NCI-H82 (cell line): ENCODE results near the gene RIPOR2.
A peak's percentile ranks its signal among the peaks of the same experiment; 100 is the strongest.

Experiments used
- DNase-seq: peaks from one replicate; lab custom pipeline; 2025; lab: John Stamatoyannopoulos, UW

The RIPOR2 gene

GRCh38 chr6:24848461-24848860, 87.3 kb downstream of the RIPOR2 start:
- no peak for DNase-seq

- no peak for DNase-seq
Observed at GRCh38 chr6:24847402-24847801, 88.4 kb downstream of the RIPOR2 start.

- DNase-seq = no peak
Observed at GRCh38 chr6:24845578-24845977, 90.2 kb downstream of the RIPOR2 start.

DNA sequence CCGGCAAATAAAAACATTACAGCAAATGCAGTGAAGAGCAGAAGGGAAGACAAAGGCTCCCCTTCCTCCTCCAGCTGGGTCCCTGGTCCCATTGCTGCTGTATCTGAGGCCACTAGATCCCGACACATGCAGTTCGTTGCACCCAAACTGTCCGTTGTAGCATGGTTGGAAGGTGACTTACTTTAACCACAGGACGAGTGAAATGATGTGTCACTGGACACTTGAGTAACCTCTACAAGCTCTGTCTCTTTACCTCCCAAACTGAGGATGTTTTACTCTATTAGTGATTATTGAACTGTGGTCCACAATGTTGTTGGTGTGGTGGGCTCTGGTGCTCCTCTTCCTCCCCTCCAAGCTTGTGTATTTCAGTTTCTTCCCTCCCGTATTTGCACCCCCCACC, 90.9 kb downstream of the RIPOR2 start:
- no peak for DNase-seq

- DNase-seq = no peak
Observed at GRCh38 chr6:24844061-24844460, 91.7 kb downstream of the RIPOR2 start.

DNA sequence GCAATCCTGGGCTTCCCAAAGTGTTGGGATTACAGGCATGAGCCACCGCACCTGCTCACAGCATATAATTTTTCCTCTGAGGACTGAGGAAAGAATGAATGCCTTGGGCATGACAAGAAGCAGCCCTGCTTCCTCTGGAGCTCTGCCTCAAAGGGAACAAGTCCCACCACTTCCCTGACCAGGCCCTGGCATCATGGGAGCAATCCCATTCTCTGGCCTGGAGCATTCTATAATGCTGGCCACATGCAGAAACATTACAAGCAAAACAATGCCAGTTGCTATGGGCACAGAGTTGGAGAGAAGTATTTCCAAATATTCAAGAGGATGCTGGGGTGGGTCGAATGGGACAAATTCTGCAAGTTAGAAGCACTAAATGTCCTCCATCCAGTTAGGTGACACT, 95.6 kb downstream of the RIPOR2 start:
- DNase-seq = no peak

DNA sequence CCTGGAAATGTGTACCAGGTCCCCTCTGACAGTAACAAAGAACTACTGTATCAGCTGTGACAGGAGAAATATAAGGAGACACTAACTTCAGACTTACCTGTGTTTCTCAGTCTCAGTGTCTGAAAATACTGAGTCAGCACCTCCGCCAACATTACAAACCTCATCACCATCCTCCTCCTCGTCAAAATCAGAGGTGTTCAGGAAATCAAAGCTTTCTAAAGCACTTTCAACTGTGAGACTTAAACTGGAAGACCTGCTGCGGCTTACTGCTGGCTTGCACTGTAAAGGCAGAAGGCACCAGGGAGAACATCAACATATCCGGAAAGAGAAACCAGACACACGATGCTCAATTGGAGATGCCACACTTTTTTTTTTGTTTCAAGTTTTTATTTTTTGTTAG, 96.8 kb downstream of the RIPOR2 start:
- DNase-seq = no peak

DNA sequence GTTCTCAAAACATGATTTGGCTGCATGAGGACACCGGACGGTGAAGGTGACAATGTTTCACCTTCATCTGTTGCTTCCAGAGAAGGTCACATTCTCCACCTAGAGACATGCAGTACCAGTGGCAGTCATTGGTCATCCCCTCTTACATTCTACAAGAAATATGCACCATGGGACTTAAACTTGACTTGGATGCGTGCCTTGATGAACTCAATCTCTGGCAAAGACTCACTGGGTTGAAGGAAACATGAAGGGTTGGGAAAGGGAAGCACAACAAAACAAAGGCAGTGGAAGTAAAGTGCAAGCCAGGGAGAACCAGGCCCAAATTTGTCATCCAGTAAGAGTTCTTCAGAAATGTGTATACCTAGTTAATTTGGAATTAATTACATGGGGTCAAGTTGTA, 97.7 kb downstream of the RIPOR2 start:
- DNase-seq = no peak

- no peak for DNase-seq
Observed at GRCh38 chr6:24836109-24836508, 99.7 kb downstream of the RIPOR2 start.

- DNase-seq = no peak
Observed at GRCh38 chr6:24833711-24834386, 101.9 kb downstream of the RIPOR2 start.

DNA sequence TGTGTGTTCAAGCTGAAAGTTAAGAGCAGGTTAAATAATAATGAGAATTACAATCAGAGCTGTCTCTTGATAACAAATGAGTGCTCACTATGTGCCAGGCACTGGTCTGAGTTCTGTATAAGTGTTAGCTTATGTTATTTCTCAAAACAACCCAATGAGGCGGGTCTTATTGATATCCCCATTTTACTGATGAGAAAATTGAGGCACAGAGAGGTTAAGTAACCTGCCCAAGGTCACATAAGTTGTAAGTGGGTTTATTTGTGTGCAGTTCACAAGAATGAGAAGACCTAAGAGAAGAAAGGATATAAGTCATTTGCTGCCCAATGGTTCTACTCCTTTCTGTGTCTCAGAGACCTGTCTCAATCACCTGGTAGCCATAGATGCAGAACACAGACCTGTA, 103.0 kb downstream of the RIPOR2 start:
- DNase-seq = no peak

GRCh38 chr6:24831771-24832716, 103.7 kb downstream of the RIPOR2 start:
- no peak for DNase-seq

DNA sequence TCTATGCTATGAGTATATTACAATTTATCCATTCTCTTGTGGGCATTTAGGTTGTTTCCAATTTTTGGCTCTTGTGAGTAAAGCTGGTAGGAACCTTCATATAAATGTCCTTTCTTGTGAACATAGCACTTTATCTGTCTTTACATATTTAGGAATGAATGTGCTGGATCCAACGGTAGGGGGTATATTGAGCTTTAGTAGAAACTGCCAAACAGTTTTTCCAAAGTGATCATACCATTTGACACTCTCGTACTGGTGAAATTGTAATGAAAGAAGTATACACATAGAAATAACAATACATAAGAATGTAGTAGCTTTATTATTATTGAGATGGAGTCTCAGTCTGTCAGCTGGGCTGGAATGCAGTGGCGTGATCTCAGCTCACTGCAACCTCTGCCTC, 106.1 kb downstream of the RIPOR2 start:
- no peak for DNase-seq

DNA sequence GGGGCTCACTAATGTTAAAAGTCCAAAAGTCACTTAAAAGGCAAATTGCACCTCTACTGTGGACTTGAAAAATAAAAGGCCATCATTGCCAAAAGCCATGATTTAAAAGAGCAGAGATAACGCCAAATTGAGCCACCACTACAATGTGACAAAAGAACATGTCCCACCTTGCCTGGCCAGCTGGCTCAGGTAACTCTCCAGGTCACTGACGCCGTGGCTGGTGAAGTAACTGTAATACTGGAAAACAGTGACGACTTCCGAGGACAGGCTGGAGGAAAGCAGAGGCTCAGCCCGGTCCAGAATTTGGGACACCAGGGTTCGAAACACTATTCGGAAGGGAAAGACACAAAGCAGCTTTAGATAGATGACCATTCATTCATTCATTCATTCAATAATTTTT, 107.8 kb downstream of the RIPOR2 start:
- DNase-seq = no peak

- no peak for DNase-seq
Observed at GRCh38 chr6:24827162-24827561, 108.6 kb downstream of the RIPOR2 start.

- no peak for DNase-seq
Observed at GRCh38 chr6:24825130-24825630, 110.6 kb downstream of the RIPOR2 start.

- DNase-seq = peak; percentile 45
Observed at GRCh38 chr6:24824142-24824938, 111.4 kb downstream of the RIPOR2 start.

GRCh38 chr6:24823185-24823584, 112.6 kb downstream of the RIPOR2 start:
- no peak for DNase-seq

- DNase-seq = no peak
Observed at GRCh38 chr6:24822696-24823095, 113.1 kb downstream of the RIPOR2 start.

GRCh38 chr6:24821860-24822444, 113.8 kb downstream of the RIPOR2 start:
- no peak for DNase-seq

GRCh38 chr6:24818346-24818745, 117.4 kb downstream of the RIPOR2 start:
- peak; percentile 41 for DNase-seq

GRCh38 chr6:24809728-24810127, 126.0 kb downstream of the RIPOR2 start:
- no peak for DNase-seq
